HEK293 (cell line): ENCODE measurements around the gene PEAR1.

Experiments used
- CTCF ChIA-PET: fragments of 350-600 bp; formaldehyde crosslinking; extraction: SDS; loops from one replicate; lab custom pipeline; 2021; ENCODE audit warnings: antibody characterized with exemption; lab: Yijun Ruan, JAX
- POLR2A ChIA-PET: fragments of 300-600 bp; formaldehyde crosslinking; extraction: SDS; loops from one replicate; lab custom pipeline; 2020; ENCODE audit warnings: antibody characterized with exemption, inconsistent platforms; lab: Yijun Ruan, JAX
- H3K27ac ChIP-seq: fragments of 200-500 bp; sonication (Bioruptor generic); 2 replicates; pipeline ENCODE4 v1.5.1; 2014; ENCODE audit warnings: low read depth, low read length, control low read depth, inconsistent platforms; ENCODE audit errors: extremely low read depth
- H3K36me3 ChIP-seq, 2 experiments: fragments of 200-500 bp in 1 of 2; sonication (Bioruptor generic) in 1 of 2; 1 replicate in 1 of 2; 2 replicates in 1 of 2; pipeline ENCODE4 v1.5.1; 2014 to 2017; ENCODE audit warnings: inconsistent platforms in 2 of 2, low read length in 2 of 2; ENCODE audit not compliant: control insufficient read depth in 2 of 2, insufficient read depth in 1 of 2
- H3K4me1 ChIP-seq: fragments of 200-500 bp; sonication (Bioruptor generic); 2 replicates; pipeline ENCODE4 v1.5.1; 2014; ENCODE audit warnings: mild to moderate bottlenecking, low read length, inconsistent platforms; ENCODE audit not compliant: control insufficient read depth, insufficient read depth
- H3K4me3 ChIP-seq: 2 replicates; pipeline ENCODE4 v1.5.1; 2011; ENCODE audit warnings: low read depth, mild to moderate bottlenecking, control low read depth, low read length, moderate library complexity
- H3K9me3 ChIP-seq: fragments of 200-500 bp; sonication (Bioruptor generic); 2 replicates; pipeline ENCODE4 v1.5.1; 2014; ENCODE audit warnings: low read depth, low read length, inconsistent platforms; ENCODE audit not compliant: control insufficient read depth, insufficient read depth
- AEBP2 ChIP-seq: fragments of 450-650 bp; formaldehyde crosslinking; IDR thresholded peaks from 2 replicates; pipeline ENCODE4 v1.5.1; 2016; ENCODE audit warnings: missing biosample characterization, missing genetic modification characterization, borderline replicate concordance
- HOXC10 ChIP-seq: sonication (generic); formaldehyde crosslinking; IDR thresholded peaks from 2 replicates; pipeline ENCODE4 v1.8.1; 2023; ENCODE audit warnings: mild to moderate bottlenecking, missing genetic modification reagents
- TCF7L2 ChIP-seq: IDR thresholded peaks from 2 replicates; pipeline ENCODE4 v1.6.1; 2011; ENCODE audit warnings: low read depth, mild to moderate bottlenecking, inconsistent platforms, low read length, moderate library complexity, borderline replicate concordance
- ZBTB1 ChIP-seq: fragments of 450-650 bp; formaldehyde crosslinking; IDR thresholded peaks from 2 replicates; pipeline ENCODE4 v1.5.1; 2016; ENCODE audit warnings: missing biosample characterization, missing genetic modification characterization
- ZBTB17 ChIP-seq: fragments of 450-650 bp; formaldehyde crosslinking; IDR thresholded peaks from 2 replicates; pipeline ENCODE4 v1.5.1; 2016; ENCODE audit warnings: missing biosample characterization, missing genetic modification characterization
- ZBTB7A ChIP-seq: fragments of 450-650 bp; formaldehyde crosslinking; IDR thresholded peaks from 2 replicates; pipeline ENCODE4 v1.5.1; 2016; ENCODE audit warnings: low read depth, missing biosample characterization, missing genetic modification characterization
- ZFP41 ChIP-seq: fragments of 450-650 bp; formaldehyde crosslinking; IDR thresholded peaks from 2 replicates; pipeline ENCODE4 v1.5.1; 2016; ENCODE audit warnings: missing biosample characterization, missing genetic modification characterization, borderline replicate concordance
- ZIC2 ChIP-seq: fragments of 450-650 bp; formaldehyde crosslinking; IDR thresholded peaks from 2 replicates; pipeline ENCODE4 v1.5.1; 2016; ENCODE audit warnings: missing biosample characterization, missing genetic modification characterization
- ZNF138 ChIP-seq: fragments of 450-650 bp; formaldehyde crosslinking; IDR thresholded peaks from 2 replicates; pipeline ENCODE4 v1.5.1; 2016; ENCODE audit warnings: missing biosample characterization, missing genetic modification characterization, borderline replicate concordance
- ZNF19 ChIP-seq: fragments of 450-650 bp; formaldehyde crosslinking; IDR thresholded peaks from 2 replicates; pipeline ENCODE4; 2016; ENCODE audit warnings: missing biosample characterization, missing genetic modification characterization, low read depth
- ZNF211 ChIP-seq: fragments of 450-650 bp; formaldehyde crosslinking; IDR thresholded peaks from 2 replicates; pipeline ENCODE4 v1.5.1; 2016; ENCODE audit warnings: low read depth, missing biosample characterization, missing genetic modification characterization
- ZNF214 ChIP-seq: fragments of 450-650 bp; formaldehyde crosslinking; IDR thresholded peaks from 2 replicates; pipeline ENCODE4 v1.5.1; 2017; ENCODE audit warnings: missing biosample characterization, mild to moderate bottlenecking, missing genetic modification characterization, borderline replicate concordance
- ZNF335 ChIP-seq: fragments of 450-650 bp; formaldehyde crosslinking; conservative IDR thresholded peaks from 2 replicates; pipeline ENCODE4 v1.5.1; 2016; ENCODE audit warnings: missing biosample characterization, missing genetic modification characterization
- ZNF350 ChIP-seq: fragments of 450-650 bp; formaldehyde crosslinking; IDR thresholded peaks from 2 replicates; pipeline ENCODE4 v1.5.0; 2017; ENCODE audit warnings: missing biosample characterization, mild to moderate bottlenecking, missing genetic modification characterization
- ZNF398 ChIP-seq: fragments of 450-650 bp; formaldehyde crosslinking; IDR thresholded peaks from 2 replicates; pipeline ENCODE4 v1.5.1; 2017; ENCODE audit warnings: missing biosample characterization, missing genetic modification characterization
- ZNF501 ChIP-seq: fragments of 450-650 bp; formaldehyde crosslinking; IDR thresholded peaks from 2 replicates; pipeline ENCODE4 v1.5.1; 2016; ENCODE audit warnings: missing biosample characterization, missing genetic modification characterization
- ZNF514 ChIP-seq: fragments of 450-650 bp; formaldehyde crosslinking; IDR thresholded peaks from 2 replicates; pipeline ENCODE4 v1.5.1; 2016; ENCODE audit warnings: missing biosample characterization, missing genetic modification characterization
- ZNF561 ChIP-seq: fragments of 450-650 bp; IDR thresholded peaks from 2 replicates; pipeline ENCODE4 v1.5.1; 2018; ENCODE audit warnings: missing biosample characterization, missing genetic modification characterization, borderline replicate concordance
- ZNF629 ChIP-seq: fragments of 450-650 bp; formaldehyde crosslinking; IDR thresholded peaks from 2 replicates; pipeline ENCODE4 v1.5.1; 2017; ENCODE audit warnings: missing biosample characterization, missing genetic modification characterization
- ZNF670 ChIP-seq: fragments of 450-650 bp; formaldehyde crosslinking; IDR thresholded peaks from 2 replicates; pipeline ENCODE4 v1.5.1; 2016; ENCODE audit warnings: missing biosample characterization, missing genetic modification characterization, low read depth
- ZNF701 ChIP-seq: fragments of 450-650 bp; formaldehyde crosslinking; IDR thresholded peaks from 2 replicates; pipeline ENCODE4 v1.5.1; 2016; ENCODE audit warnings: missing biosample characterization, missing genetic modification characterization
- ZNF747 ChIP-seq: fragments of 450-650 bp; formaldehyde crosslinking; IDR thresholded peaks from 2 replicates; pipeline ENCODE4 v1.5.1; 2016; ENCODE audit warnings: missing biosample characterization, missing genetic modification characterization
- ZNF76 ChIP-seq: fragments of 450-650 bp; formaldehyde crosslinking; IDR thresholded peaks from 2 replicates; pipeline ENCODE4; 2016; ENCODE audit warnings: low read depth, missing biosample characterization, missing genetic modification characterization, borderline replicate concordance
- ZNF791 ChIP-seq: fragments of 450-650 bp; formaldehyde crosslinking; IDR thresholded peaks from 2 replicates; pipeline ENCODE4 v1.5.1; 2016; ENCODE audit warnings: missing biosample characterization, missing genetic modification characterization

The PEAR1 gene

DNA sequence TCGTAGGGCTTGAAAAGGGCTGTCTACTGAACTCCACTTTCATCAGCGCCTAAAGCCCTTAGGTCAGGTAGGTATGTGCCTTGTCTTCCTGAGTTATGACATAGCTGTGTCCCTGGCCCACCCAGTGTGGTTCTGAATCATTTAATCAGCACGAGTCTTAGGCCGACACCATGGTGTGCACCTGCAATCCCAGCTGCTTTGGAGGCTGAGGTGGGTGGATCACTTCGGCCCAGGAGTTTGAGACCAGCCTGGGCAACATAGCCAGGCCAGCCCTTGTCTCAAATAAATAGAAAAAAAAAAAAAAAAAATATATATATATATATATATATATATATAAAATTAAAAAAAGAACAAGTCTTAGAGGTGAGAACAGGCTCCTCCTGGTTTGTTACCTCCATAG is 42.7 kb downstream of the PEAR1 start:
- POLR2A ChIA-PET, result no interaction called here
- CTCF ChIA-PET, result interaction anchor here (0.6 to 2.0 kb wide), 4 partner anchors 8 to 229 kb away, joined by 3 to 11 read pairs (median 3); no protein-coding TSS in a partner anchor

DNA sequence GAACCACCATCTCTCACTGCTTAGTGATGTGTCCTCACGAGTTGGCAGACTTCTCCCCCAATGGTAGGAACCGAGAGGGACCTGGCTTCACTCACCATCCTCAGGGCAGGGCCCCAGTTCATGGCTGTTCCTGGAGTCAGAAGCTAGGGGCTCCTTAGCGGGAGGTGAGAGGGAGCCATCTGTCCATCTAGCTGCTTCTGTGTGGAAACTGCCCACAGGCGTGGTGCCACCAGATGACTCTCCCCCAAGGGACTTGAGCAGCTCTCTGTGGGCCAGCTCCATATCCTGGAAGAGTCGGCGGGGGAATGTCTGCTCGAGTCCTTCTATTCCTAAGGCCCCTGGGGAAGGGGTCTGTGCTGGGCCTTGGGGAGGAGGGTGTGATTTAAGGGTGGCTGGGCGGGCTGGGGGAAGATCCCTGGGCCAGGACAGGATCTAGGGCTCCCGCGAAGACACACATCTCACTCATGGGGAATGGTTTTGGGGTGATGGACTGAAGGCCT is 43.3 kb downstream of the PEAR1 start:
- POLR2A ChIA-PET, result no interaction called here

More for the DNA sequence above, 42.7 kb downstream of the PEAR1 start:
- no peak overlapping the region for H3K4me3 ChIP-seq
- peaks cover 0 to 71% of the 10 kb centered on the region in 2 experiments; a peak in 1 of 3 replicates for H3K36me3 ChIP-seq
- no peaks in the 10 kb centered on the region for H3K9me3 ChIP-seq
- no peaks in the 10 kb centered on the region for H3K4me1 ChIP-seq
- TF ChIP-seq AEBP2 (tag by site-specific recombination) (no peak), ZNF670 (tag by site-specific recombination) (no peak), ZNF701 (tag by site-specific recombination) (no peak), ZIC2 (tag by site-specific recombination) (no peak), ZNF76 (tag by site-specific recombination) (no peak), ZNF350 (tag by site-specific recombination) (no peak), TCF7L2 (no peak), ZNF514 (tag by site-specific recombination) (no peak), ZBTB7A (tag by site-specific recombination) (no peak), ZBTB1 (tag by site-specific recombination) (no peak), ZNF398 (tag by site-specific recombination) (no peak), ZNF335 (tag by site-specific recombination) (no peak), ZNF501 (tag by site-specific recombination) (no peak)
- no peak overlapping the region for H3K27ac ChIP-seq

GRCh38 chr1:156937883-156938282 is 44.4 kb downstream of the PEAR1 start:
- Histone ChIP-seq H3K27ac (no peak overlapping the region), H3K4me3 (no peak overlapping the region), H3K9me3 (no peaks in the 10 kb centered on the region)
- no peak for TF ChIP-seq ZNF211 (tag by site-specific recombination)
- TF ChIP-seq ZBTB17 (tag by site-specific recombination), result no peak
- no peak for TF ChIP-seq ZNF214 (tag by site-specific recombination)
- TF ChIP-seq HOXC10 (CRISPR knock-in tag), result no peak
- no peak for TF ChIP-seq ZNF19 (tag by site-specific recombination)
- no peak for TF ChIP-seq ZNF138 (tag by site-specific recombination)
- TF ChIP-seq ZNF791 (tag by site-specific recombination), result no peak
- no peak for TF ChIP-seq ZFP41 (tag by site-specific recombination)
- TF ChIP-seq, all 188 proteins: peak for 0
- peaks cover 0 to 88% of the 10 kb centered on the region in 2 experiments; a peak in 2 of 3 replicates for H3K36me3 ChIP-seq
- ChIA-PET POLR2A (no interaction called here), CTCF (interaction anchor here (1.0 kb wide), 1 partner anchor 11 kb away, joined by 3 read pairs; no protein-coding TSS in a partner anchor)
- no peaks in the 10 kb centered on the region for H3K4me1 ChIP-seq

More for the DNA sequence above, 43.3 kb downstream of the PEAR1 start:
- Histone ChIP-seq H3K27ac (no peak overlapping the region), H3K4me1 (no peaks in the 10 kb centered on the region), H3K4me3 (no peak overlapping the region), H3K36me3 (peaks cover 0 to 76% of the 10 kb centered on the region in 2 experiments; a peak in 1 of 3 replicates), H3K9me3 (no peaks in the 10 kb centered on the region)
- CTCF ChIA-PET, result interaction anchor here (0.6 to 2.0 kb wide), 7 partner anchors 9 to 230 kb away, joined by 3 to 11 read pairs (median 3); no protein-coding TSS in a partner anchor
- no peak for TF ChIP-seq ZNF561 (tag by site-specific recombination)
- no peak for TF ChIP-seq ZNF791 (tag by site-specific recombination)
- TF ChIP-seq ZNF747 (tag by site-specific recombination), result no peak
- no peak for TF ChIP-seq ZNF629 (tag by site-specific recombination)
